Measurements from ENCODE around the gene ARHGAP24.

ARHGAP24 gene

DNA sequence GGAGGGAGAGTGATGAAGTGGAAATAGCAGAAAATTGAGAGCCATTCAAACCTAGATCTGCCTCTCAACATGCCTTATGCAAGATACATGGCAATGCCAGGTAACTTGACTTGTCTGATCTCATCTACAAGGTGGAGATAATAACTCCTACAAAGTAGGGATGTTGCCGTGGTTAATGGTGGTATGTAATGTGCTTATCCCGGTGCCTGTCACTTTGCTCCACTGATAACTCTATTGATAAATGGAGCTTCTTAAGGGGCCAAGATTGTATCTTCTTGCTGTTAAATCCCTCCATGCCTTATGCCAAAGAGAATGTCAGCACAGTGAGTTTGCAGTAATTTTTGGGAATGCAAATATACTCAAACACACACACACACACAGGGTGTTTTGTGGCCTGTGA lies 529.1 kb downstream of the ARHGAP24 start:
- DNase-seq (ENCODE audit: extremely low read depth, low read depth), result no peak
- H3K4me3 ChIP-seq (replicated peaks; ENCODE audit: low read depth, low read length), result no peak overlapping the region
- TF ChIP-seq, protein P1, sequence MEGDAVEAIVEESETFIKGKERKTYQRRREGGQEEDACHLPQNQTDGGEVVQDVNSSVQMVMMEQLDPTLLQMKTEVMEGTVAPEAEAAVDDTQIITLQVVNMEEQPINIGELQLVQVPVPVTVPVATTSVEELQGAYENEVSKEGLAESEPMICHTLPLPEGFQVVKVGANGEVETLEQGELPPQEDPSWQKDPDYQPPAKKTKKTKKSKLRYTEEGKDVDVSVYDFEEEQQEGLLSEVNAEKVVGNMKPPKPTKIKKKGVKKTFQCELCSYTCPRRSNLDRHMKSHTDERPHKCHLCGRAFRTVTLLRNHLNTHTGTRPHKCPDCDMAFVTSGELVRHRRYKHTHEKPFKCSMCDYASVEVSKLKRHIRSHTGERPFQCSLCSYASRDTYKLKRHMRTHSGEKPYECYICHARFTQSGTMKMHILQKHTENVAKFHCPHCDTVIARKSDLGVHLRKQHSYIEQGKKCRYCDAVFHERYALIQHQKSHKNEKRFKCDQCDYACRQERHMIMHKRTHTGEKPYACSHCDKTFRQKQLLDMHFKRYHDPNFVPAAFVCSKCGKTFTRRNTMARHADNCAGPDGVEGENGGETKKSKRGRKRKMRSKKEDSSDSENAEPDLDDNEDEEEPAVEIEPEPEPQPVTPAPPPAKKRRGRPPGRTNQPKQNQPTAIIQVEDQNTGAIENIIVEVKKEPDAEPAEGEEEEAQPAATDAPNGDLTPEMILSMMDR (IDR thresholded peaks at IDR 0.05; ENCODE audit: low read depth, low read length, missing control alignments), result no peak

DNA sequence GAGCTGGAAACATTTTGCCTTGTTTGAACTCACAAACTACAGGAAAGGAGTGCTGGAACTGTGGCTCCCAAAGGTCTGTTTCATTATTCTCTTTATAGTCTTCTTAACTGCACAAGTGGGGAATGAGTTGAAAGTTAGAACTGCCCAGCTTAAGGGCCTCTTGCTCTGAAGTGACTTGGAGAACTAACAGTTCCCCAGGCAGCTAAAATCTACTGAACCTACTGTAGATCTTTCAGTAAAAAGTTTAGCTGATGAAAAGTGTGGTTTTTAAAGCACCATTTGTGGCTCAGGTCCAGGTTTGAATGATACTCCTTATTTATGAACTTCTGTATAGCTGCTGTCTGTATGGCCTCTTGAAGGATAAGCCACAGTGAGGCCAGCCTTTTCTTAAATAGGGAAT lies 531.1 kb downstream of the ARHGAP24 start:
- H3K4me3 ChIP-seq (replicated peaks; ENCODE audit: low read depth, low read length), result no peak overlapping the region
- TF ChIP-seq, protein P1 (IDR thresholded peaks at IDR 0.05; ENCODE audit: low read depth, low read length, missing control alignments), result no peak
- no peak for DNase-seq (ENCODE audit: extremely low read depth, low read depth)

DNA sequence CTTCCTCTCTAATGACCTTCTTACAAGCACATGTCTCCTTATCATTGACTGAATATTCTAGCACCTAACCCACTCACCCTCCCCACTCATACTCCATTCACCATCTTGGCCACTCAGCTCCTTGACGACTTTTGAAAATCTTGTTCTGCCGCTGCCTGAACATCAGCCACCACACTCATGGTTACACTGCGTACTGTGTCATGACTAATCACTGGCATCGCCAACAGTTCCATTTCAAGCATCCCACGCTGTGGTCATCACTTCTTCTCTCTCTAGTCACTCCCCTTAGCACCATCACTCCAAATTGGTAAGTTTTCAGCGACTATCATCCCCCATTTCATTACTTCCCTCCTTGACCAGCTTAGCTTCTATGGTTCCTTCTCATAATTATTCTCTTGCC lies 532.1 kb downstream of the ARHGAP24 start:
- TF ChIP-seq, protein P1 (IDR thresholded peaks at IDR 0.05; ENCODE audit: low read depth, low read length, missing control alignments), result no peak
- H3K4me3 ChIP-seq (replicated peaks; ENCODE audit: low read depth, low read length), result no peak overlapping the region
- no peak for DNase-seq (ENCODE audit: extremely low read depth, low read depth)

DNA sequence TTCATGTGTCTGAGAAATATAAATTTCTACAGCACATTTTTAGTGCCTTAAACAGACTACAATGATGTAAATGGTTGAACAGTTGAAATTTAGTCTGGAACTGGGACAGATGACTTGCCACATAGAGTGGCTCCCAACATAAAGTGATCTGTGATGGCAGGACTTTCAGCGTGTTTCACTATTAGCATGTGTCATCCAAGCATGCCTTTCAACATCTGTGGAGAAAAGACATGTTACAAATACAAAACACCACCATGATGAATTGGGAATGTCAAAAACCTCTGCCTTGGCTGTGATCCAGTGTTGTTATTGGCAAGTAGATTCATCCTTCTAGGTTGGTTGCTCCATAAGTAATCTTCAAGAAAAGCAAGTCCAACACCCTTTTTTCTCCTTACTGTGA lies 536.2 kb downstream of the ARHGAP24 start:
- DNase-seq (ENCODE audit: extremely low read depth, low read depth), result no peak
- TF ChIP-seq, protein P1 (IDR thresholded peaks at IDR 0.05; ENCODE audit: low read depth, low read length, missing control alignments), result no peak
- no peak overlapping the region for H3K4me3 ChIP-seq (replicated peaks; ENCODE audit: low read depth, low read length)

DNA sequence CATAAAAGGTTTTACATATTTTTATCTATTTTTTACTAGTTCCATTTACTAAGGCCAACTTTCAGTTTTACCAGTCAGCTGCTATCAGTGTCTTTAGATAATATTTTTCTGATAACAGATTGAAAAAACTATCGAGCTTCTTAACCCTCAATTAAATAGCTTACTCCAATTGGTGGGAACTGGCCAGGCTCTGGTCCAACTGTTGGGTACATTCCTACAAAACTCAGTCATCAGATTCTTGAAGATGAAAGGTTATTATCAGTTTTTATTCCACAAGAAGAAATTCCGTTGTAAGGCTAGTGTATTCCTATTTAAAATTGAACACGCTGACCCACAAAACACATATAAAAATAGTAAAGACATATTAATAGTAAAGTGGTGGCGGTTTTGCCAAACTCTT lies 538.7 kb downstream of the ARHGAP24 start:
- TF ChIP-seq, protein P1 (IDR thresholded peaks at IDR 0.05; ENCODE audit: low read depth, low read length, missing control alignments), result no peak
- no peak for DNase-seq (ENCODE audit: extremely low read depth, low read depth)
- H3K4me3 ChIP-seq (replicated peaks; ENCODE audit: low read depth, low read length), result no peak overlapping the region

DNA sequence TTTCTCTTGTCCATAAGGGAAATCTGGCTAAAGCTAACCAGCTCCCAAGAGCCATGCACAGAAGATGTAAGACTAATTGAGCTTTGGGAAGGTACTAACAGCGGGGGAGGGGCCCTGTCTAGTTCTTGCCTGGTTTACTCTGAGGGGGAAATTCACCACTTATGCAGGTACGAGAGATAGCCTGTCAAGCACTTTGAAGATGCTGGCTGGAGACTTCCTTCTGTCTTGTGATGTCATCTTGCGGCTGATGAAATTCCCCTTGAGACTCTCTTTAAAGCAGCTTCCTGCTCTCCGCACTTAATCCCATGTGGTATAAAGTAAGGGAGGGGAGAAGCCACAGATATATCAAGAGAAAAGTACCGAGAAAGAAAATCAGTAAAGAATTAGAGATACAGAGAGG lies 539.6 kb downstream of the ARHGAP24 start:
- no peak overlapping the region for H3K4me3 ChIP-seq (replicated peaks; ENCODE audit: low read depth, low read length)
- no peak for DNase-seq (ENCODE audit: extremely low read depth, low read depth)
- TF ChIP-seq, protein P1 (IDR thresholded peaks at IDR 0.05; ENCODE audit: low read depth, low read length, missing control alignments), result no peak

All from HFF-Myc (cell line).